ENCODE measurements around the gene SEC23B.

SEC23B gene

GRCh38 chr20:18507218-18508191, at the start of gene SEC23B:
Gene SEC23B (plus strand): TSS chr20:18507940. CDS start chr20:18510836, 2,896 bp downstream.
- TF ChIP-seq, protein P1, sequence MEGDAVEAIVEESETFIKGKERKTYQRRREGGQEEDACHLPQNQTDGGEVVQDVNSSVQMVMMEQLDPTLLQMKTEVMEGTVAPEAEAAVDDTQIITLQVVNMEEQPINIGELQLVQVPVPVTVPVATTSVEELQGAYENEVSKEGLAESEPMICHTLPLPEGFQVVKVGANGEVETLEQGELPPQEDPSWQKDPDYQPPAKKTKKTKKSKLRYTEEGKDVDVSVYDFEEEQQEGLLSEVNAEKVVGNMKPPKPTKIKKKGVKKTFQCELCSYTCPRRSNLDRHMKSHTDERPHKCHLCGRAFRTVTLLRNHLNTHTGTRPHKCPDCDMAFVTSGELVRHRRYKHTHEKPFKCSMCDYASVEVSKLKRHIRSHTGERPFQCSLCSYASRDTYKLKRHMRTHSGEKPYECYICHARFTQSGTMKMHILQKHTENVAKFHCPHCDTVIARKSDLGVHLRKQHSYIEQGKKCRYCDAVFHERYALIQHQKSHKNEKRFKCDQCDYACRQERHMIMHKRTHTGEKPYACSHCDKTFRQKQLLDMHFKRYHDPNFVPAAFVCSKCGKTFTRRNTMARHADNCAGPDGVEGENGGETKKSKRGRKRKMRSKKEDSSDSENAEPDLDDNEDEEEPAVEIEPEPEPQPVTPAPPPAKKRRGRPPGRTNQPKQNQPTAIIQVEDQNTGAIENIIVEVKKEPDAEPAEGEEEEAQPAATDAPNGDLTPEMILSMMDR (conservative IDR thresholded peaks at IDR 0.05), result no peak
- TF ChIP-seq ZFX (IDR thresholded peaks at IDR 0.05), result peak; percentile 56
- peak within 1 kb of the TSS; percentile 81 for H3K27ac ChIP-seq

DNA sequence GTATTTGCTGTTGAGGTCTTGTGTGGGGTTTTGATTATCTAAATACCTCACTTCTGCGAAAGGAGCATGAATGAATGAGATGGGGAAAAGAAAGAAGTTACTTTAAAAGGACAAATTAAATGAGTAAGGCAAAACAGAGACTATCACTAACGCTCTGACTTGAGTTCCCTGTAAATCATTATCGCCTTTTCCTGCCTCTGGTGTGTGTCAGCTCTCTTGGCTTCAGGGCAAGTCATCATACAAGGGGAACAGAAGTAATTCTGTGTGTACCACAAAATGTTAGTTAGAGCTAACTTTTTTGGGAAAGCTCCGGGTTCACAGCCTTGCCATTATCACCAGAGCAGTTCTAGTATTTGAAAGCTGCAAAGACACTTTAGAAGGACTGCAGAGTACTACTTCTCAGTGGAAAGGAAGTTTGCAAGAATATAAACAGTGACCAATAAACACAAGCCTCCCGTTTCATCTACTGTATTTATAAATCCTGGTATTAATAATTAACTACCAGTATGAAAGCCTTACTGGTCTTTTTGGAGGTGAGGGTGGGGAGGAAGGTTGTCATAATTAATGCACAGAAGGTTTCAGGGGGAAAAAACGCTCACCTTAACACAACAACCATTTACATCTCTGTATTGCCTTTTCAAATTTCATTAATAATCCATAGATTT, 42.1 kb upstream of the SEC23B start:
- H3K27ac ChIP-seq, result no peak overlapping the region
- TF ChIP-seq, protein P1 (conservative IDR thresholded peaks at IDR 0.05), result no peak
- no peak for TF ChIP-seq ZFX (IDR thresholded peaks at IDR 0.05)

- TF ChIP-seq, protein P1 (conservative IDR thresholded peaks at IDR 0.05), result no peak
- TF ChIP-seq ZFX (IDR thresholded peaks at IDR 0.05), result no peak
These were observed 41.2 kb upstream of the SEC23B start for GRCh38 chr20:18466574-18466893.

DNA sequence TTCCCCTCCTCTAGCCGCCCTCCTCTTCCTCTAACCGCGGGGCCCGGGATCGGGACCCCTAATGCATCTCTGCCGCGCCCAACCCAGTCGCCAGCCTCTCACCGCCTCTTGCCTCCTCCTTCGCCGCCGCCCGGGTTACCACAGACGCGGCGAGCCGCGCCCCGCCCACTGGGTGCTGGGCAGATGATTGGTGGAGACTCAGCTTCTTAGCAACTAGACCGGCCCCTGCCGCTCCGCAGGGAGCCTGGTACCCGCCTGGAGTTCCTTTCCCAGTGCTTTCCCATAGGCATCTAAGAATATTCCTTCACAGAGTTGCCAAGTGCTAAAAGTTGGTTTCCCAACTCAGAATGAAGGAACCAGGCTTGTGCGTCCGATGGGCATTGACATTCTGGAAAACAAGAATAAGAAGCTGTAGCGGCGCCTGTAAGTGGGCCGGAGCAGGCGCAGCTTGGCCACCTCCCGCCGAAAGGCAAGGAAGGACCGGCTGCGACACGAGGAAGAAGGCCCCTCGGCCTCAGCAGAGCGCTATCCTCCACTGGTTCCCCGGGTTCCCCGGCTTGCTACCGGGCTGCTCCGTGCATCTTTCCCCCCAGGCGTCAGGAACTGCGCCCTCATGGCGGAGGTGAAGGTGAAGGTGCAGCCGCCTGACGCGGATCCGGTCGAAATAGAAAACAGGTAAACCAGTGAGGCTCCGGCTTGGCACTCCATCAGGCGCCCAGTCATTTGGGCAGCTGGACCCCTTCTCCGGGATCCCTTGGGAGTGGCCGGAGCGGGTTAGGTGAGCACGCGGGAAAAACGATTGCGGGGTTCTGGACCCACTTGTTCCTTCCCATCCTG, 40.6 kb upstream of the SEC23B start, which contains the start of the genes DZANK1 and POLR3F:
TSS of gene DZANK1 (minus strand) at position 137 of the 837 bp plus-strand sequence. CDS start 1,672 bp downstream, outside the sequence.
TSS of gene POLR3F (plus strand) at position 497 of the 837 bp plus-strand sequence. CDS start at position 614, 117 bp downstream.
- peak within 1 kb of the TSS; percentile 87 for H3K27ac ChIP-seq
- TF ChIP-seq ZFX (IDR thresholded peaks at IDR 0.05), result peak; percentile 35; the same call in 1 of the 2 replicates
- TF ChIP-seq, protein P1 (conservative IDR thresholded peaks at IDR 0.05), result no peak

More at GRCh38 chr20:18466574-18466893, 41.2 kb upstream of the SEC23B start:
- peak overlapping the region; percentile 87 for H3K27ac ChIP-seq

DNA sequence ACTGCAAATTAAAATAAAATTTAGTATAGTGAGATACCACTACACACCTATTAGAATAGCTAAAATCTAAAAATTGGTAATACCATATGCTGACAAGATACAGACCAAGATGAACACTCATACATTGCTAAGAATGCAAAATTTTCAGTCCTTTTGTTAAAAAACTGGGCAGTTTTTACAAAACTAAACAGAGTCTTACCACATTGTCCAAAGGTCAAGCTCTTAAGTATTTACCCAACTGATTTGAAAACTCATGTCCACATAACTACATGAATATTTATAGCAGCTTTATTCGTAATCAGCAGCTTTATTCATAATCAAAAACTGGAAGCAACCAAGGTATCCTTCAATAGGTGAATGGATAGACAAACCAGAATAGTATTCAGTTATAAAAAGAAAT, 30.5 kb upstream of the SEC23B start:
- H3K27ac ChIP-seq, result no peak overlapping the region
- no peak for TF ChIP-seq ZFX (IDR thresholded peaks at IDR 0.05)
- TF ChIP-seq, protein P1 (conservative IDR thresholded peaks at IDR 0.05), result no peak

DNA sequence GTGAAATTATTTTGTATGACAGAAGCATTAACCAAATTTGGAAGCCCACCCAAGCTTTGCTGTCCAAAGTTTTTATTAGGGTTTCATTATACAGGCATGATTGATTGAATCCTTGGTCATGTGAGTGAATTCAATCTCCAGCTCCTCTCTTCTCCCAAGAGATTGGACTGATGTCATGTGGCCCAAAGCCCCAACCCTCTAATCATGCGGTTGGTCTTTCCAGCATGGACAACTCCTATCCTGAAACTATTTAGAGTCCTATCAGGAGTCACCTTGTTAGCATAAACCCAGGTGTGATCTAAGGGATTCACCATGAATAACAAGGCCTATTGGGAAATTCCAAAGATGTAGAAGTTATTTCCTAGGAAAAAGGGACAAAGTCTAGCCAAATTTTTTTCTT, 29.9 kb upstream of the SEC23B start:
- TF ChIP-seq, protein P1 (conservative IDR thresholded peaks at IDR 0.05), result no peak
- no peak for TF ChIP-seq ZFX (IDR thresholded peaks at IDR 0.05)

More for the DNA sequence above, 29.9 kb upstream of the SEC23B start:
- no peak overlapping the region for H3K27ac ChIP-seq
